Skin epidermis (tissue), 12 donors: Measurements from ENCODE around the gene ANXA2R.
"Not testable (repeated sequence)": the region's sequence is repeated elsewhere in the genome, so short reads cannot be mapped to it uniquely, and the experiment has no call there.

Experiments used
- H3K27ac ChIP-seq, 21 experiments: fragments of 200-600 bp; sonication (generic) in 11 of 21; one replicate each; pipeline ENCODE4 v1.5.0; 2020; ENCODE audit warnings: mild to moderate bottlenecking in 3 of 21, inconsistent platforms in 2 of 21, moderate library complexity in 2 of 21
- H3K4me3 ChIP-seq, 7 experiments: fragments of 200-600 bp; sonication (generic) in 2 of 7; one replicate each; pipeline ENCODE4 v1.5.0; 2020; ENCODE audit warnings: inconsistent platforms in 2 of 7, mild to moderate bottlenecking in 2 of 7, moderate library complexity in 1 of 7

The ANXA2R gene

GRCh38 chr5:43037636-43038495, 2.3 kb downstream of the ANXA2R start:
- H3K27ac ChIP-seq: peak overlapping the region; percentile 2 to 100 (median 64)
- H3K4me3 ChIP-seq: peak overlapping the region; percentile 18 to 61 (median 56)

GRCh38 chr5:43036856-43037635, 3.1 kb downstream of the ANXA2R start:
- peak overlapping the region; percentile 2 to 100 (median 64) for H3K27ac ChIP-seq
- peak overlapping the region; percentile 18 to 61 (median 56) for H3K4me3 ChIP-seq

GRCh38 chr5:43036409-43036808, 3.7 kb downstream of the ANXA2R start:
- no peak overlapping the region for H3K4me3 ChIP-seq

GRCh38 chr5:43034591-43034968, 5.5 kb downstream of the ANXA2R start:
- H3K27ac ChIP-seq: peak overlapping the region in 6 of 21 experiments; percentile 11 to 71 (median 44)

More at GRCh38 chr5:43036409-43036808, 3.7 kb downstream of the ANXA2R start:
- H3K27ac ChIP-seq: peak overlapping the region in 6 of 21 experiments; percentile 57 to 98 (median 84)

GRCh38 chr5:43033841-43034590, 6.1 kb downstream of the ANXA2R start:
- Histone ChIP-seq H3K27ac (peak overlapping the region in 10 of 21 experiments; percentile 8 to 71 (median 44)), H3K4me3 (peak overlapping the region in 2 of 7 experiments; percentile 1 to 10)

More at GRCh38 chr5:43034591-43034968, 5.5 kb downstream of the ANXA2R start:
- peak overlapping the region in 1 of 7 experiments; percentile 1 for H3K4me3 ChIP-seq

- H3K27ac ChIP-seq: no peak overlapping the region
- H3K4me3 ChIP-seq: no peak overlapping the region
Measured at GRCh38 chr5:43027054-43027785, 12.9 kb downstream of the ANXA2R start.

GRCh38 chr5:43025184-43025950, 14.8 kb downstream of the ANXA2R start:
- not testable (repeated sequence) for H3K4me3 ChIP-seq, H3K27ac ChIP-seq

- H3K4me3 ChIP-seq: no peak overlapping the region
- H3K27ac ChIP-seq: no peak overlapping the region
Measured at GRCh38 chr5:43024217-43024616, 15.9 kb downstream of the ANXA2R start.

GRCh38 chr5:43021151-43021550, 19.0 kb downstream of the ANXA2R start:
- peak overlapping the region in 4 of 21 experiments; percentile 92 to 98 (median 94) for H3K27ac ChIP-seq
- H3K4me3 ChIP-seq: no peak overlapping the region

- peak overlapping the region; percentile 25 to 68 (median 51) for H3K4me3 ChIP-seq
Measured at GRCh38 chr5:43020399-43020746, 19.7 kb downstream of the ANXA2R start.

GRCh38 chr5:43019614-43020398, 20.3 kb downstream of the ANXA2R start:
- H3K4me3 ChIP-seq: peak overlapping the region; percentile 25 to 68 (median 51)
- H3K27ac ChIP-seq: peak overlapping the region in 20 of 21 experiments; percentile 58 to 98 (median 92)

More at GRCh38 chr5:43020399-43020746, 19.7 kb downstream of the ANXA2R start:
- H3K27ac ChIP-seq: peak overlapping the region in 20 of 21 experiments; percentile 18 to 98 (median 92)

- Histone ChIP-seq H3K4me3 (peak overlapping the region; percentile 25 to 68 (median 51)), H3K27ac (peak overlapping the region in 20 of 21 experiments; percentile 58 to 98 (median 92))
Measured at GRCh38 chr5:43019291-43019613, 20.9 kb downstream of the ANXA2R start.

- H3K4me3 ChIP-seq: peak overlapping the region; percentile 25 to 68 (median 51)
- H3K27ac ChIP-seq: peak overlapping the region; percentile 2 to 98 (median 92)
Measured at GRCh38 chr5:43017428-43017815, 22.7 kb downstream of the ANXA2R start.

GRCh38 chr5:43016217-43016779, 23.8 kb downstream of the ANXA2R start:
- Histone ChIP-seq H3K27ac (peak overlapping the region in 3 of 21 experiments; percentile 85 to 94 (median 92)), H3K4me3 (no peak overlapping the region)

GRCh38 chr5:43014522-43014921, 25.6 kb downstream of the ANXA2R start:
- Histone ChIP-seq H3K4me3 (no peak overlapping the region), H3K27ac (no peak overlapping the region)

GRCh38 chr5:43010935-43011315, 29.2 kb downstream of the ANXA2R start:
- Histone ChIP-seq H3K27ac (peak overlapping the region in 17 of 21 experiments; percentile 77 to 98 (median 92)), H3K4me3 (no peak overlapping the region)
